GM12878 (cell line): ENCODE data around the gene CEP63.

ENCODE experiments used
- CHD1 ChIP-seq: IDR thresholded peaks from 2 replicates; pipeline ENCODE4 v1.6.1; 2012; ENCODE audit warnings: low read depth, low read length, improper control_type of control experiment
- CTCF ChIP-seq, 3 experiments: IDR thresholded peaks in 2 of 3; conservative IDR thresholded peaks in 1 of 3; 2 replicates each; pipeline ENCODE4 v1.5.1; 2011; ENCODE audit warnings: low read depth in 3 of 3, low read length in 3 of 3, mild to moderate bottlenecking in 3 of 3, control low read depth in 2 of 3, moderate library complexity in 2 of 3, inconsistent platforms in 1 of 3, mixed read lengths in 1 of 3; ENCODE audit not compliant: control insufficient read depth in 2 of 3, insufficient read depth in 1 of 3; ENCODE audit errors: extremely low read depth in 1 of 3
- EP300 ChIP-seq, 2 experiments: fragments of 150-350 bp in 1 of 2; IDR thresholded peaks; 2 replicates each; pipeline ENCODE4 v1.6.1; 2011 to 2012; ENCODE audit warnings: low read depth in 2 of 2, low read length in 2 of 2, borderline replicate concordance in 1 of 2, improper control_type of control experiment in 1 of 2, inconsistent platforms in 1 of 2; ENCODE audit not compliant: control insufficient read depth in 1 of 2
- FOXM1 ChIP-seq: IDR thresholded peaks from 2 replicates; pipeline ENCODE4 v1.6.1; 2012; ENCODE audit warnings: low read depth, mild to moderate bottlenecking, inconsistent platforms, low read length, moderate library complexity
- POLR2A ChIP-seq: IDR thresholded peaks from 2 replicates; pipeline ENCODE4 v1.6.1; 2011; ENCODE audit warnings: low read depth, mild to moderate bottlenecking, low read length

- TF ChIP-seq CTCF (IDR thresholded peaks at IDR 0.05 in 2 of 3, conservative IDR thresholded peaks at IDR 0.05 in 1 of 3; ENCODE audit: control insufficient read depth in 2 of 3, extremely low read depth in 1 of 3, insufficient read depth in 1 of 3, low read depth in 3 of 3, low read length in 3 of 3) (no peak), EP300 (IDR thresholded peaks at IDR 0.05; ENCODE audit: borderline replicate concordance in 1 of 2, control insufficient read depth in 1 of 2, low read depth in 2 of 2, low read length in 2 of 2) (no peak), FOXM1 (no peak), POLR2A (no peak), CHD1 (no peak)
Measured at GRCh38 chr3:134517791-134518190, 31.9 kb downstream of the CEP63 start.
